Body of pancreas (tissue), 4 donors: Measurements from ENCODE around the gene MUL1. TPM values are rescaled to one million over a fixed set of nuclear protein-coding genes. Genes with fewer than 3 reads are reported as not detected.

Experiments used
- ATAC-seq: fragments of 150-250 bp; one replicate; pipeline ENCODE4 v1.9.1; 2016
- DNase-seq, 4 donors: peaks; one replicate each; pipeline ENCODE4 v3.0.0-alpha.2; 2019
- H3K27ac ChIP-seq, 4 donors: fragments of 200-600 bp; sonication (generic); 1 replicate in 3 of 4; 2 replicates in 1 of 4; pipeline versions ENCODE4 v1.5.1 to v1.6.1; 2016 to 2019; ENCODE audit warnings: mild to moderate bottlenecking in 1 of 4, mixed read lengths in 1 of 4, moderate library complexity in 1 of 4
- H3K27me3 ChIP-seq, 2 donors: fragments of 200-600 bp; sonication (generic); one replicate each; pipeline ENCODE4 v1.6.0; 2016; ENCODE audit warnings: mild to moderate bottlenecking in 1 of 2
- H3K36me3 ChIP-seq, 2 donors: fragments of 200-600 bp; sonication (generic); replicated peaks in 1 of 2; 2 replicates each; pipeline ENCODE4 v1.5.1; 2016; ENCODE audit warnings: low read depth in 2 of 2; ENCODE audit not compliant: insufficient read depth in 1 of 2
- H3K4me1 ChIP-seq: fragments of 200-600 bp; sonication (generic); one replicate; pipeline ENCODE4 v1.6.0; 2016
- H3K4me3 ChIP-seq, 2 donors: fragments of 200-600 bp; sonication (generic); 1 replicate in 1 of 2; 2 replicates in 1 of 2; pipeline ENCODE4 v1.5.1; 2016 to 2019
- H3K9me3 ChIP-seq, 3 donors: fragments of 200-600 bp; sonication (generic); 1 replicate in 2 of 3; 2 replicates in 1 of 3; pipeline ENCODE4 v1.5.1; 2016
- CTCF ChIP-seq, 7 experiments: fragments of 450-650 bp in 4 of 7; fragments of 200-600 bp in 3 of 7; sonication (generic) in 3 of 7; IDR thresholded peaks; one replicate each; pipeline ENCODE4 v1.5.1; 2016 to 2019; ENCODE audit warnings: antibody characterized with exemption in 7 of 7
- POLR2A ChIP-seq, 3 donors: fragments of 450-650 bp; IDR thresholded peaks; one replicate each; pipeline ENCODE4 v1.6.1; 2016; ENCODE audit warnings: antibody characterized with exemption in 3 of 3, mild to moderate bottlenecking in 2 of 3
- WGBS, 2 donors: methylation state at CpG; one replicate each; pipeline ENCODE4 v1.1.5; 2017; 5-methylcytosine and 5-hydroxymethylcytosine counted together
- intact Hi-C: fragments of 100-400 bp; cut with DNase I; formaldehyde crosslinking; loops from one replicate; pipeline ENCODE4 v1.15.1; 2023
- total RNA-seq, 2 donors: library from RNA; depleted of rRNA; stranded (reverse); fragments of >200 nt; gene quantifications; one replicate each; pipeline ENCODE4 v1.1.0, GENCODE V29; 2016

Gene MUL1
- total RNA-seq, 2 donors from 2014 or later: 18.7 to 20.4 TPM

- no peaks in the 10 kb centered on the region for H3K9me3 ChIP-seq
- DNase-seq: no peak
- intact Hi-C loops: no loop called here
- H3K27ac ChIP-seq: no peak overlapping the region
- WGBS, 2 donors: 63 to 68% methylated on average over 3 of the region's 3 CpGs
- no peaks in the 10 kb centered on the region for H3K36me3 ChIP-seq
- no peak overlapping the region for H3K4me3 ChIP-seq
- no peak for TF ChIP-seq POLR2A (IDR thresholded peaks at IDR 0.05)
- TF ChIP-seq CTCF (IDR thresholded peaks at IDR 0.05): no peak
- no peak for ATAC-seq
- no peaks in the 10 kb centered on the region for H3K27me3 ChIP-seq
- no peaks in the 10 kb centered on the region for H3K4me1 ChIP-seq
These were observed 31.0 kb upstream of the MUL1 start for GRCh38 chr1:20538760-20539551.

GRCh38 chr1:20538227-20538626, 30.3 kb upstream of the MUL1 start:
- no peak overlapping the region for H3K27ac ChIP-seq
- DNase-seq: no peak
- no peaks in the 10 kb centered on the region for H3K36me3 ChIP-seq
- no peaks in the 10 kb centered on the region for H3K4me1 ChIP-seq
- H3K4me3 ChIP-seq: no peak overlapping the region
- ATAC-seq: no peak
- 20 to 21% methylated on average over 2 of the region's 2 CpGs for WGBS, 2 donors
- intact Hi-C loops: no loop called here
- H3K27me3 ChIP-seq: no peaks in the 10 kb centered on the region
- TF ChIP-seq CTCF (IDR thresholded peaks at IDR 0.05): no peak
- no peak for TF ChIP-seq POLR2A (IDR thresholded peaks at IDR 0.05)
- H3K9me3 ChIP-seq: no peaks in the 10 kb centered on the region

GRCh38 chr1:20534659-20535417, 26.9 kb upstream of the MUL1 start:
- WGBS, 2 donors: 41 to 42% methylated on average over 12 of the region's 12 CpGs
- Histone ChIP-seq H3K27ac (no peak overlapping the region), H3K9me3 (no peaks in the 10 kb centered on the region), H3K27me3 (no peaks in the 10 kb centered on the region), H3K4me1 (no peaks in the 10 kb centered on the region), H3K36me3 (no peaks in the 10 kb centered on the region), H3K4me3 (no peak overlapping the region)
- TF ChIP-seq CTCF (IDR thresholded peaks at IDR 0.05) (no peak), POLR2A (IDR thresholded peaks at IDR 0.05) (no peak)
- no peak for DNase-seq
- intact Hi-C loops: no loop called here
- ATAC-seq: no peak

GRCh38 chr1:20533635-20534034, 25.7 kb upstream of the MUL1 start:
- no peak for DNase-seq
- no peak overlapping the region for H3K4me3 ChIP-seq
- TF ChIP-seq CTCF (IDR thresholded peaks at IDR 0.05) (no peak), POLR2A (IDR thresholded peaks at IDR 0.05) (no peak)
- 49 to 53% methylated on average over 4 of the region's 4 CpGs for WGBS, 2 donors
- intact Hi-C loops: no loop called here
- H3K9me3 ChIP-seq: no peaks in the 10 kb centered on the region
- H3K27ac ChIP-seq: no peak overlapping the region
- no peaks in the 10 kb centered on the region for H3K27me3 ChIP-seq
- H3K36me3 ChIP-seq: no peaks in the 10 kb centered on the region
- no peak for ATAC-seq
- H3K4me1 ChIP-seq: no peaks in the 10 kb centered on the region
